Measurements from ENCODE around the gene RICTOR. TPM values are rescaled to one million over a fixed set of nuclear protein-coding genes. Genes with fewer than 3 reads are reported as not detected.
"Not testable (repeated sequence)": the region's sequence is repeated elsewhere in the genome, so short reads cannot be mapped to it uniquely, and the experiment has no call there.

The RICTOR gene
- total RNA-seq, 2 experiments from 2014 or later = 55.6 to 64.8 TPM

DNA sequence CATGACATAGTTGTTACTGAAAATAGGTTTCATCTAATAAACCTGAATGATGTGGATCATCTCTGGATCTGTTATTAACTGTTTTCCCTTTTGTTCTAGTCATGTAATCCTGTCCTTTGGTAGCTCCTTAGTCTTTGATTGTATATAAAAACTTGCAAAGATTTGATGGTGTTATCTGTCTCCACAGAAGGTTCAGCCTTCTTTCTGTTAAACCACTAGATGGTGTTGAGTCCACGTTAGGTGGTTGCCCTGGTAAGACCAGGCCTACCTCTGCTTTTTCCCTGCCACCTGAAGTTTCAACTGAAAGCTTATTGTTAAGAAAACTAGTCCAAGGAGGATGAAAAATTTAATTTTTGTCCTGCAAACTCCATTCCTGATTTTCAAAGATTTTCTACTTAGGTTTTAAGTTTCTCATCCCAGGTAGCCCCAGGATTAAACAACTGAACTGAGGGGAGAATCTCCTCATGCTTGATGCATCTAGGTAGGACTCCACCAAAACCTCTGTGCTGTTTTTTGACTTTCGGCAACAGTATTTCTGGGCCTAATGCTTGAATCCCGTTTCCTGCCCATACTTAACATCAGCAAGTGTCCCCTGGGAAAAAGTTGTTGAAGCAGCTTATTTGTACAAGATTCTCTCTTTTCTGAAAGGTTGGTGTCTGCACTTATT, 68.5 kb downstream of the RICTOR start:
- ATAC-seq (ENCODE audit: low read depth) (peak; percentile 45), DNase-seq (no peak)
- H3K4me3 Mint-ChIP-seq = no peak overlapping the region
- H3K27ac Mint-ChIP-seq = no peak overlapping the region
- H3K4me1 Mint-ChIP-seq = peaks cover 9% of the 10 kb centered on the region
- peaks cover 8% of the 10 kb centered on the region for H3K9me3 Mint-ChIP-seq
- H3K27me3 Mint-ChIP-seq = no peaks in the 10 kb centered on the region
- H3K36me3 Mint-ChIP-seq = peaks cover 21% of the 10 kb centered on the region
- POLR2A ChIA-PET = no interaction called here

DNA sequence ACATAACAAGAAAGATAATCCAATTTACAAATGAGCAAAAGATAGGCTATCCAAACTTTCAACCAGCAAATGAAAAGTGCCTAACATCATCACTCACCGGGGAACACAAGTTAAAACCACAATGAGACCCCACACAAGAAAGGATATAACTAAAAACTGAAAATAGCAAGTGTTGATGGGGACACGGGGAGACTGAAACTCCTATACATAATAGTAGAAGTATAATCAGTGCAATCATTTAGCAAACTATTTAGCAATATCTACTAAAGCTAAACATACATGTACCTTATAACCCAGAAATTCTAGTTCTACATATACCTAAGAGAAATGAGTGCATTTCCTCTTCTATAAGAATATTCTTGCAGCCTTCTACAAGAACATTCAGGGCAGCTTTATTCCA, 72.5 kb downstream of the RICTOR start:
- H3K27ac Mint-ChIP-seq = no peak overlapping the region
- H3K9me3 Mint-ChIP-seq = peaks cover 6% of the 10 kb centered on the region

DNA sequence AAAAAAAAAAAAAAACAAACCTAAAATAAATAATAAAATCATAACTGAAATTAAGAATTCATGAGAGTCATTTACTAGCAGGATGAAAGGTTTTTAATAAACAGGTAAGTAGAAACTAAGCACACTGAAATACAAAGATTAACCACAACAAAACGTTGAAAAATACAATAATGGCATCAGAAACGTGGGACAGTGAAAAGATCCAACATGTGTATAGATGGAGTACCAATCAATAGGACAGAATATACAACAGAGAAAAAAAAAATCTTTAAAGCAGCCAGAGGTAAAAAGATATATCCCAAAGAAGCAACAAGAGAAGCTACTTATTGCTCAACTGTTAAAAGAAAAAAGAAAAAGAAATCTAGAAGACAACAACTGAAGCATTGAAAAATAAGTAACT, 75.2 kb downstream of the RICTOR start:
- POLR2A ChIA-PET = no interaction called here
- no peak for DNase-seq
- no peak for ATAC-seq (ENCODE audit: low read depth)
- Mint-ChIP-seq H3K36me3 (peaks cover 35% of the 10 kb centered on the region), H3K27me3 (no peaks in the 10 kb centered on the region), H3K27ac (no peak overlapping the region), H3K4me1 (peaks cover 6% of the 10 kb centered on the region), H3K4me3 (no peak overlapping the region), H3K9me3 (peaks cover 6% of the 10 kb centered on the region)

More for the DNA sequence above, 72.5 kb downstream of the RICTOR start:
- H3K4me1 Mint-ChIP-seq = peaks cover 6% of the 10 kb centered on the region
- H3K27me3 Mint-ChIP-seq = no peaks in the 10 kb centered on the region
- no peak overlapping the region for H3K4me3 Mint-ChIP-seq
- ATAC-seq (ENCODE audit: low read depth) = no peak
- no peak for DNase-seq
- POLR2A ChIA-PET = no interaction called here
- H3K36me3 Mint-ChIP-seq = peaks cover 29% of the 10 kb centered on the region

DNA sequence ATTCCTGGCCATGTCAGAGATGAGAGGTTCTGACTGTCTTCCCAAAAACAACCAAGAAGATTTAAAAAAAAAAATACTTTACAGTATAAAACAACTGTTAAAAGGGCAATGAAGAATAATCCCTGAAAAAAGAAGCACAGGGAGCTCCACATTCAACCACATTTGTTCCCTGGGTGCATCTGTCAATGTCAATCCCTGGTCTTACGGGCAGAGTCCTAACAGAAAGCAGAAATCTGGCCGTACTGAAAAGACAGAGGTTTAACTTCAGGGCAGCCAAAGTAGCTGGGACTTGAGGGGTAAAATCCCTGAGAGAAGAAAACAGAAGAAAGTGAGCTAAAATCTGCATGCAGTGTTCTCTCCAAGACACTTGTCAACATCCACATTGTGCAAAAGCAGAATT, 76.6 kb downstream of the RICTOR start:
- POLR2A ChIA-PET = no interaction called here
- Mint-ChIP-seq H3K27ac (no peak overlapping the region), H3K4me3 (no peak overlapping the region), H3K9me3 (peaks cover 6% of the 10 kb centered on the region), H3K36me3 (peaks cover 42% of the 10 kb centered on the region), H3K4me1 (peaks cover 12% of the 10 kb centered on the region), H3K27me3 (no peaks in the 10 kb centered on the region)
- ATAC-seq (ENCODE audit: low read depth) = no peak
- no peak for DNase-seq

DNA sequence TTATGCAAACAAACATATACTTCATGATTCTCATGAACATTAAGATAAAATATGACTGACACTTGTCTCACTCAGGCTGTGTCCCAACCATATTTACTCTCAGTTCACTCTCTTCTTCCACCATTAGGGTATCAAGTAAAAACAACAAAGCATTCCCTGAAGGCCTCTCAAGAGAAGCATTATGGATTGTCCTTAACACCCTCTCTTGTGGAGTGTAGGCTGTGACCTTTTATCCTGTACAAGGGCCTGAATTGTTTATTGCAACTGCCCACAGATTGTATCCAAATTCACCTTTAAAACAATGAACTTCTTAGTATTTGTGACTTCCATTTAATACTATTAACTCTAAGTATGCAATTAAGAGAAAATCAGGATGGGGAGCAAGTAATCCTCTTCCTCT, 78.1 kb downstream of the RICTOR start:
- no peak for ATAC-seq (ENCODE audit: low read depth)
- peaks cover 6% of the 10 kb centered on the region for H3K9me3 Mint-ChIP-seq
- H3K27me3 Mint-ChIP-seq = no peaks in the 10 kb centered on the region
- peaks cover 40% of the 10 kb centered on the region for H3K36me3 Mint-ChIP-seq
- H3K4me1 Mint-ChIP-seq = peaks cover 8% of the 10 kb centered on the region
- no peak overlapping the region for H3K27ac Mint-ChIP-seq
- POLR2A ChIA-PET = no interaction called here
- no peak for DNase-seq
- no peak overlapping the region for H3K4me3 Mint-ChIP-seq

DNA sequence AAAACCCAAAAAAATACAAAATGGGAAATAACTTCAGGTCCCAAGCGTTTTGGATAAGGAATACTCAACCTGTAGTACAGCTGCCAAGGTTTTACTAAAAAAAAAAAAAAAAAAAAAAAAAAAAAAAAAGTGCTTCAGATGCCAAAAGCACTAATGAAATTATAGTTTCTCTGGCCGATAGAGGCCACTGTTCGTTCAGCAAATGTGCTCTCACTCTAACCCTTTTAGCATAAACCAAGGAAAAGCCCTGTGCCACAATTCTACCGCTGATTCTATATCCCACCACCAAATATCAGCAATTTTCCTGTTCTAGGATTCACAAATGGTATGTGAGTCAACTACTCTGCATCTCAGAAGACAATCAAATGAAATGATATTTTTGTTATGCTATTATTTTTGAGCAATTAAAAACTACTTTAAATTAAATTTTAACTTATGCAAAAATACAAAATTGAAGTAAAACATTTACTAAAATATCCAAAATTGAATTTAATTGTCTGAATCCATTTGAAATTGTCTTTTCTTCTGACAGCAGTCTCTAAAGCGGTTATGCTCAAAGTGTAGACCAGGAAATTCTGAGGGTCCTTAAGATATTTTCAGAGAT, 79.8 kb downstream of the RICTOR start:
- Mint-ChIP-seq H3K9me3 (peaks cover 11% of the 10 kb centered on the region), H3K36me3 (peaks cover 35% of the 10 kb centered on the region)
- POLR2A ChIA-PET = no interaction called here

DNA sequence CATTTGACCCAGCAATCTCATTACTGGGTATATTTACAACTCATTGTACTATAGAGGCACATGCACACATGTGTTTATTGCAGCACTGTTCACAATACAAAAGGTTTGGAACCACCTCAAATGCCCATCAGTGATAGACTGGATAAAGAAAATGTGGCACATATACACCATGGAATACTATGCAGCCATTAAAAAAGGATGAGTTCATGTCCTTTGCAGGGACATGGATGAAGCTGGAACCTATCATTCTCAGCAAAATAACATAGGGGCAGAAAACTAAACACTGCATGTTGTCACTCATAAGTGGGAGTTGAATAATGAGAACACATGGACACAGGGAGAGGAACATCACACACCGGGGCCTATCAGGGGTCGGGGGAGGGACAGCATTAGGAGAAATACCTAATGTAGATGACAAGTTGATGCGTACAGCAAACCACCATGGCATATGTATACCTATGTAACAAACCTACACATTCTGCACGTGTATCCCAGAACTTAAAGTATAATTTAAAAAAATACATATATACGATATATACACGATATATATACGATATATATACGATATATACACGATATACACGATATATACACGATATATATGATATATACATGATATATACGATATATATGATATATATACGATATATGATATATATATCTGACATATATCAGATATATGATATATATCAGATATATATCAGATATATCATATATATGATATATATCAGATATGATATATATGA, 84.1 kb downstream of the RICTOR start:
- H3K9me3 Mint-ChIP-seq = peaks cover 23% of the 10 kb centered on the region
- H3K27ac Mint-ChIP-seq; H3K4me3 Mint-ChIP-seq; DNase-seq; POLR2A ChIA-PET; H3K4me1 Mint-ChIP-seq; H3K27me3 Mint-ChIP-seq; ATAC-seq (ENCODE audit: low read depth): not testable (repeated sequence)
- peaks cover 59% of the 10 kb centered on the region for H3K36me3 Mint-ChIP-seq

More for the DNA sequence above, 79.8 kb downstream of the RICTOR start:
- Mint-ChIP-seq H3K4me1 (peaks cover 7% of the 10 kb centered on the region), H3K4me3 (no peak overlapping the region), H3K27ac (no peak overlapping the region), H3K27me3 (no peaks in the 10 kb centered on the region)
- DNase-seq = no peak
- peak; percentile 36 for ATAC-seq (ENCODE audit: low read depth)

DNA sequence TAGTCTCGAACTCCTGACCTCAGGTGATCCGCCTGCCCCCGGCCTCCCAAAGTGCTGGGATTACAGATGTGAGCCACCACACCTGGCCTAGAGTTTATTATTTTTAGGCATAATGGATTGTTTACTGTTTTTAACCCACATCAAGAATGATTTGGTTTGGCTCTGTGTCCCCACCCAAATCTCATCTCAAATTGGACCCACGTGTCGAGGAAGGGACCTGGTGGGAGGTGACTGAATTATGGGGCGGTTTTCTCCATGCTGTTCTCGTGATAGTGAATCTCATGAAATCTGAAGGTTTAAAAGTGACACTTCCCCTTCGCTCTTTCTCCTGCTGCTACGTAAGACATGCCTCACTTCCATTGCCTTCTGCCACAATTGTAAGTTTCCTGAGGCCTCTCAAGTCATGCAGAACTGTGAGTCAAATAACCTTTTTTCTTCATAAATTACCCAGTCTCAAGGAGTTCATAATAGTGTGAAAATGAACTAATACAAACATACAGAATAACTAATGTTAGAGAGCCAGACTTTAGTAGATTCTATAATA, 88.2 kb downstream of the RICTOR start:
- POLR2A ChIA-PET = no interaction called here
- no peak overlapping the region for H3K4me3 Mint-ChIP-seq
- ATAC-seq (ENCODE audit: low read depth) = no peak
- peaks cover 23% of the 10 kb centered on the region for H3K9me3 Mint-ChIP-seq
- H3K36me3 Mint-ChIP-seq = peaks cover 49% of the 10 kb centered on the region
- no peak overlapping the region for H3K27ac Mint-ChIP-seq
- no peaks in the 10 kb centered on the region for H3K27me3 Mint-ChIP-seq
- no peak for DNase-seq
- H3K4me1 Mint-ChIP-seq = peaks cover 2% of the 10 kb centered on the region

DNA sequence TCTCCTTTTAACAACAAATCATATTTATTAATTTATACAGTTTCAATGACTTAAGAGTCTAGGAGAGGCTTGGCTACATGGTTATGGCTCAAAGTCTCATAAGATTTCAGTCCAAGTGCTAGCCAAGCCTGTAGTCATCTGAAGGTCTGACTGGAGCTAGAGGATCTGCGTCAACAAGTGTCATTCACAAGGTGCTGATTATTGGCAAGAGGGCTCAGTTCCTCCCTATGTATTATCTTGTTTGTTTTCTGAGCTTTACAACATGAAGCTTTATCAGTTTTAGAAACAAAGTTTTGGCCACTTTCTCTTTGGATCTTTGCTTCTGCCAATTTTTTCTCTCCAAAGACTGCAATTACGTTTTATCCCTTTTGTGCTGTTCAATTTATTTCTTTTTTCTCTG, 94.7 kb downstream of the RICTOR start:
- Mint-ChIP-seq H3K27ac (no peak overlapping the region), H3K27me3 (no peaks in the 10 kb centered on the region), H3K36me3 (peaks cover 23% of the 10 kb centered on the region), H3K9me3 (no peaks in the 10 kb centered on the region), H3K4me3 (no peak overlapping the region), H3K4me1 (peaks cover 5% of the 10 kb centered on the region)
- ATAC-seq (ENCODE audit: low read depth) = no peak
- POLR2A ChIA-PET = no interaction called here
- DNase-seq = no peak

DNA sequence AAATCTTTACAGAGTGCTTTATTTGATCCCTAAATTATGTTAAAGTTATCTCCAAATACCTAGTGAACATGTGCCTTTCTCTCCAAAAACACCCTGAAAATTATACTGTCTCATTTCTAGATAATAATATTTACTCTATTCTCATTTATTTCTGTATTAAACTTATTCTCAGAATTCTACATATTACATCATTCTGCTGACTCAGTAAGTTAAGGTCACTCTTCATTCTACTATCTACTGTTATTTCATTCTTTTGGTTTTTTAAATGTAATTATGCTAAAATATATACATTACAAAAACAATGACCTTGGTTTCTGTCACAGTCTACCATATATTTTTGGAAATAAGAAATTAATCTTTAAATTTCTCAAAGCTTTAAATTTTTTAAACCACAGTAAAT, 96.2 kb downstream of the RICTOR start:
- Mint-ChIP-seq H3K4me3 (no peak overlapping the region), H3K36me3 (peaks cover 27% of the 10 kb centered on the region), H3K4me1 (peaks cover 5% of the 10 kb centered on the region), H3K27me3 (no peaks in the 10 kb centered on the region), H3K9me3 (no peaks in the 10 kb centered on the region), H3K27ac (no peak overlapping the region)
- ATAC-seq (ENCODE audit: low read depth) = no peak
- POLR2A ChIA-PET = no interaction called here
- no peak for DNase-seq

DNA sequence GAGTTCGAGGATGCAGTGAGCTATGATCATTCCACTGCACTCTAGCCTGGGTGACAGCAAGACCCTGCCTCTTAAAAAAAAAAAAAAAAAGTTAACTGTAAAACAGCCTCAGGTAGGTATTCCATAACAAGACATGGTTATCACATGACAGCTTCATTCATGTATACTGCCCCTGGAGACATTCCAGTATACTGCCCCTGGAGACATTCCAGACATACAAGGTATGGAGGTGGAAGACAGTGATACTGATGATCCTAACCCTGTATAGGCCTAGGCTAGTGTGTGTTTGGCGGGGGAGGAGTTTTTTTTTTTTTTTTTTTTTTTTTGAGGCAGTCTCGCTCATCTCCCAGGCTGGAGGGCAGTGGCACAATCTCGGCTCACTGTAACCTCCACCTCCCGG, 105.5 kb downstream of the RICTOR start:
- Mint-ChIP-seq H3K9me3 (no peaks in the 10 kb centered on the region), H3K27me3 (no peaks in the 10 kb centered on the region), H3K4me1 (peaks cover 1% of the 10 kb centered on the region), H3K27ac (no peak overlapping the region), H3K4me3 (no peak overlapping the region), H3K36me3 (peaks cover 3% of the 10 kb centered on the region)
- POLR2A ChIA-PET = no interaction called here
- DNase-seq (no peak), ATAC-seq (ENCODE audit: low read depth) (no peak)

DNA sequence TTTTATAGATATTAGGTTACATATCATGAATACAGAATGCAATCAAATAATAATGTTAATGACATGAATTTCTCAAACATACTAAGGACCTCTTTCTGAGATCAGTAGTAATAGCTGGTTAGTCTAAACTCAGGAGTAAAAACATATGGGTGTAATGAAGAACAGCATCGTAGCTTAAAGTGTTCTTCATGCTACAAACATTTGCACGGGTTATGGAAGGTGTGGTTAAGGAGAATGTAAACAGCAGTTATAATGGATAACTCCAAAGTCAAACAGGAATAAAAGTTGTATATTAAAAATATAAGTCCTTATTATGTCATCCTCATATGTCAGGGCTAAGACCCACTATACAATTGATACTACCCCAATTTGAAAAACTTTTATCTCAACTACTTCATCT, 112.5 kb downstream of the RICTOR start:
- Mint-ChIP-seq H3K9me3 (no peaks in the 10 kb centered on the region), H3K27ac (no peak overlapping the region), H3K36me3 (peaks cover 17% of the 10 kb centered on the region), H3K4me3 (no peak overlapping the region), H3K27me3 (no peaks in the 10 kb centered on the region), H3K4me1 (peaks cover 1% of the 10 kb centered on the region)
- no peak for DNase-seq
- no peak for ATAC-seq (ENCODE audit: low read depth)
- POLR2A ChIA-PET = no interaction called here

DNA sequence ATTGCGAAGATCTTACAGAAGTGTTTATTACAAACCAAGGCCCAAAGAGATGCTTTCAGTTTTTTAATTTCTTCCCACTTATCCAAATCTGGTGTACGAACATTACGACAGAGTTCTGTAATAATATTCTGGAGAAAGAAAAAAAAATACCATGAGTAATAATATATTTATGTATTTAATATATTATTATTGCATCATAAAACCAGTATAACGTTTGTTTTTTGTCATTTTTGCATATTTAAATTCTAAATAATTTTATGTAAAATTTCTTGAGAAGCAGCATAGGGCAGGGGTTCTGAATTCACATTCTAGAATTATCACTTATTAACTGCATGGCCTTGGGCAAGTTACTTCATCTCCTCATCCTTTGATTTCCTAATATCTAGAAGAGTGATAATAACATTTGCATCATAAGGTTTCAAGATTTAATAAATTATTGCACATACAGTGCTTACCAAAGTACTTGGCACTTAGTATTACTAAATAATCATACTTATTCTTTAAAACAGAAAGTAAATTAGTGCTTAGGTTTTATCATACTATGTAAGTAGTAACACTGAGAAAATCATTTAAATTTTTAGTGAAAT, 120.7 kb downstream of the RICTOR start:
- H3K36me3 Mint-ChIP-seq = peaks cover 33% of the 10 kb centered on the region
- no peak overlapping the region for H3K27ac Mint-ChIP-seq
- no peak for DNase-seq
- no peak overlapping the region for H3K4me3 Mint-ChIP-seq
- ATAC-seq (ENCODE audit: low read depth) = no peak
- no peaks in the 10 kb centered on the region for H3K4me1 Mint-ChIP-seq
- no peaks in the 10 kb centered on the region for H3K9me3 Mint-ChIP-seq
- POLR2A ChIA-PET = no interaction called here
- no peaks in the 10 kb centered on the region for H3K27me3 Mint-ChIP-seq
